B cell (primary cell): ENCODE data around the gene OCA2. TPM values are rescaled to one million over a fixed set of nuclear protein-coding genes. Genes with fewer than 3 reads are reported as not detected.

ENCODE experiments used
- ATAC-seq: fragments of 200-7000 bp; cut with Tn5 transposase; one replicate; pipeline ENCODE4 v1.10.0; 2021; ENCODE audit warnings: low read depth, mild to moderate bottlenecking, moderate number of reproducible peaks, moderate library complexity
- CTCF ChIA-PET: fragments of 350-600 bp; sonication (Branson Sonifier 250); formaldehyde crosslinking; loops from one replicate; lab custom pipeline; 2021; ENCODE audit warnings: antibody characterized with exemption, inconsistent platforms; lab: Charles Lee
- POLR2A ChIA-PET: fragments of 350-600 bp; sonication (Branson Sonifier 250); formaldehyde crosslinking; loops from one replicate; lab custom pipeline; 2021; ENCODE audit warnings: antibody characterized with exemption; lab: Charles Lee
- DNase-seq: peaks from one replicate; pipeline ENCODE4 v3.0.0; 2013
- H2AFZ ChIP-seq: 2 replicates; pipeline ENCODE4 v1.6.1; 2012; ENCODE audit warnings: mild to moderate bottlenecking, low read depth, low read length; ENCODE audit not compliant: insufficient read depth, poor library complexity, severe bottlenecking
- H3K27ac ChIP-seq, 2 donors: 1 replicate in 1 of 2; 2 replicates in 1 of 2; pipeline ENCODE4 v1.5.1; 2012 to 2013; ENCODE audit warnings: low read length in 2 of 2, mild to moderate bottlenecking in 2 of 2, moderate library complexity in 1 of 2
- H3K27me3 ChIP-seq, 4 experiments: fragments of 200-600 bp in 1 of 4; sonication (generic) in 1 of 4; replicated peaks in 1 of 4; 1 replicate in 2 of 4; 2 replicates in 2 of 4; pipeline versions ENCODE4 v1.6.1 to v1.7.0; 2013 to 2016; ENCODE audit warnings: low read length in 3 of 4, mild to moderate bottlenecking in 2 of 4, mixed read lengths in 1 of 4, moderate library complexity in 1 of 4; ENCODE audit not compliant: insufficient read depth in 4 of 4, control insufficient read depth in 3 of 4; ENCODE audit errors: control extremely low read depth in 1 of 4
- H3K36me3 ChIP-seq, 2 experiments: replicated peaks in 1 of 2; 1 replicate in 1 of 2; 2 replicates in 1 of 2; pipeline versions ENCODE4 v1.6.1 to v1.7.1; 2013; ENCODE audit warnings: low read length in 1 of 2; ENCODE audit not compliant: insufficient read depth in 2 of 2, control insufficient read depth in 1 of 2; ENCODE audit errors: control extremely low read depth in 1 of 2, extremely low read depth in 1 of 2
- H3K4me1 ChIP-seq, 2 donors: fragments of 200-600 bp in 1 of 2; sonication (generic) in 1 of 2; 1 replicate in 1 of 2; 2 replicates in 1 of 2; pipeline versions ENCODE4 v1.5.1 to v1.6.1; 2013 to 2017; ENCODE audit warnings: low read length in 2 of 2; ENCODE audit not compliant: control insufficient read depth in 2 of 2, insufficient read depth in 2 of 2
- H3K4me2 ChIP-seq: replicated peaks from 2 replicates; pipeline ENCODE3; 2012; ENCODE audit warnings: mild to moderate bottlenecking, low read depth, low read length; ENCODE audit not compliant: poor library complexity, severe bottlenecking
- H3K4me3 ChIP-seq, 5 experiments: fragments of 200-600 bp in 1 of 5; sonication (generic) in 1 of 5; 1 replicate in 3 of 5; 2 replicates in 2 of 5; pipeline versions ENCODE4 v1.5.1 to v1.7.0; 2011 to 2016; ENCODE audit warnings: low read length in 4 of 5, mild to moderate bottlenecking in 4 of 5, low read depth in 2 of 5, control low read depth in 1 of 5, moderate library complexity in 1 of 5; ENCODE audit not compliant: insufficient read depth in 1 of 5; ENCODE audit errors: control extremely low read depth in 1 of 5, extremely low read depth in 1 of 5
- H3K79me2 ChIP-seq: fragments of 200-600 bp; sonication (generic); one replicate; pipeline ENCODE4 v1.6.0; 2016; ENCODE audit warnings: low read length; ENCODE audit not compliant: control insufficient read depth, insufficient read depth
- H3K9ac ChIP-seq: fragments of 200-600 bp; sonication (generic); 2 replicates; pipeline ENCODE4 v1.6.1; 2017; ENCODE audit warnings: mild to moderate bottlenecking, low read length, moderate library complexity
- H3K9me3 ChIP-seq, 3 donors: one replicate each; pipeline versions ENCODE4 v1.6.1 to v1.7.1; 2013; ENCODE audit warnings: low read length in 2 of 3; ENCODE audit not compliant: control insufficient read depth in 2 of 3, insufficient read depth in 1 of 3; ENCODE audit errors: control extremely low read depth in 1 of 3
- H4K20me1 ChIP-seq: 2 replicates; pipeline ENCODE4 v1.6.0; 2012; ENCODE audit warnings: mild to moderate bottlenecking, low read length; ENCODE audit not compliant: insufficient read depth, control insufficient read depth, poor library complexity, severe bottlenecking
- H3K27ac Mint-ChIP-seq: one replicate; pipeline ENCODE4 v1.8.0; 2021; ENCODE audit warnings: mixed read lengths
- H3K27me3 Mint-ChIP-seq: one replicate; pipeline ENCODE4 v1.8.0; 2021; ENCODE audit warnings: mixed read lengths
- H3K4me1 Mint-ChIP-seq: one replicate; pipeline ENCODE4 v1.8.0; 2021; ENCODE audit warnings: mixed read lengths
- H3K4me3 Mint-ChIP-seq: one replicate; pipeline ENCODE4 v1.8.0; 2021; ENCODE audit warnings: mixed read lengths
- H3K9me3 Mint-ChIP-seq: one replicate; pipeline ENCODE4 v1.8.0; 2022; ENCODE audit warnings: mixed read lengths; ENCODE audit not compliant: insufficient read depth
- CTCF ChIP-seq: fragments of 200-600 bp; IDR thresholded peaks from one replicate; pipeline ENCODE4 v1.8.0; 2022; ENCODE audit warnings: antibody characterized with exemption, mild to moderate bottlenecking
- EZH2 ChIP-seq: IDR thresholded peaks from 2 replicates; pipeline ENCODE4 v1.6.1; 2012; ENCODE audit warnings: borderline replicate concordance, low read depth, mild to moderate bottlenecking, moderate library complexity, low read length; ENCODE audit not compliant: insufficient read depth, poor library complexity, severe bottlenecking
- WGBS: methylation state at CpG from one replicate; pipeline ENCODE4 v1.1.5; 2013; ENCODE audit warnings: missing lambda C conversion rate; ENCODE audit not compliant: insufficient coverage; 5-methylcytosine and 5-hydroxymethylcytosine counted together
- intact Hi-C: fragments of 100-400 bp; cut with micrococcal nuclease; formaldehyde crosslinking; loops from one replicate; pipeline ENCODE4 v1.10.0; 2022
- polyA plus RNA-seq: library from polyadenylated mRNA; depleted of rRNA; stranded (reverse); fragments of >200 nt; gene quantifications from 2 replicates; pipeline ENCODE4 v1.2.3, GENCODE V29; 2012
- total RNA-seq, 2 donors: library from RNA; stranded (reverse); fragments of 120-200 nt in 1 of 2; gene quantifications; 1 replicate in 1 of 2; 2 replicates in 1 of 2; pipeline versions ENCODE4 v1.2.3 to v1.2.4, GENCODE V29; 2013 to 2022

Gene OCA2
- total and polyA plus RNA-seq, 2 donors (not counting 1 experiment from before 2014, with no cell fraction given): 0.12 TPM; not detected in 1

- intact Hi-C loops: no loop called here
- Histone ChIP-seq H3K79me2 (no peaks in the 10 kb centered on the region), H3K36me3 (no peaks in the 10 kb centered on the region), H2AFZ (no peak overlapping the region), H3K4me3 (no peak overlapping the region), H3K4me2 (no peak overlapping the region), H3K9ac (no peak overlapping the region), H3K27ac (no peak overlapping the region), H3K9me3 (peaks cover 0 to 4% (median 0%) of the 10 kb centered on the region in 3 donors), H4K20me1 (no peaks in the 10 kb centered on the region), H3K4me1 (no peaks in the 10 kb centered on the region), H3K27me3 (no peaks in the 10 kb centered on the region)
- no peak overlapping the region for H3K27ac Mint-ChIP-seq
- TF ChIP-seq EZH2: no peak
- no peak for TF ChIP-seq CTCF
- no peaks in the 10 kb centered on the region for H3K4me1 Mint-ChIP-seq
- no peak overlapping the region for H3K4me3 Mint-ChIP-seq
- H3K27me3 Mint-ChIP-seq: no peaks in the 10 kb centered on the region
- ChIA-PET CTCF (no interaction called here), POLR2A (no interaction called here)
- ATAC-seq (no peak), DNase-seq (no peak)
- 100% methylated on average over 3 of the region's 4 CpGs for WGBS
- H3K9me3 Mint-ChIP-seq: peaks cover 2% of the 10 kb centered on the region
Measured at GRCh38 chr15:27752691-27753090, 346.4 kb downstream of the OCA2 start.

GRCh38 chr15:27747997-27748396 is 351.1 kb downstream of the OCA2 start:
- Histone ChIP-seq H3K36me3 (no peaks in the 10 kb centered on the region), H3K4me1 (no peaks in the 10 kb centered on the region), H4K20me1 (no peaks in the 10 kb centered on the region), H3K4me2 (no peak overlapping the region), H3K9ac (no peak overlapping the region), H3K9me3 (peaks cover 0 to 8% (median 0%) of the 10 kb centered on the region in 3 donors), H2AFZ (no peak overlapping the region), H3K27ac (no peak overlapping the region), H3K27me3 (no peaks in the 10 kb centered on the region), H3K79me2 (no peaks in the 10 kb centered on the region), H3K4me3 (no peak overlapping the region)
- H3K4me1 Mint-ChIP-seq: no peaks in the 10 kb centered on the region
- H3K27ac Mint-ChIP-seq: no peak overlapping the region
- H3K9me3 Mint-ChIP-seq: peaks cover 2% of the 10 kb centered on the region
- no peak for DNase-seq
- no peak overlapping the region for H3K4me3 Mint-ChIP-seq
- no peaks in the 10 kb centered on the region for H3K27me3 Mint-ChIP-seq
- TF ChIP-seq CTCF (no peak), EZH2 (no peak)
- POLR2A ChIA-PET: no interaction called here
- intact Hi-C loops: no loop called here
- 92% methylated on average over 2 of the region's 2 CpGs for WGBS
- CTCF ChIA-PET: no interaction called here
- no peak for ATAC-seq
